B cell (primary cell): Measurements from ENCODE around the gene KDM6B.

Source experiments
- EZH2 ChIP-seq: IDR thresholded peaks from 2 replicates; pipeline ENCODE4 v1.6.1; 2012; ENCODE audit warnings: borderline replicate concordance, low read depth, mild to moderate bottlenecking, moderate library complexity, low read length; ENCODE audit not compliant: insufficient read depth, poor library complexity, severe bottlenecking
- TF ChIP-seq, protein P1 (sequence below): fragments of 200-600 bp; IDR thresholded peaks from one replicate; pipeline ENCODE4 v1.8.0; 2022; ENCODE audit warnings: antibody characterized with exemption, mild to moderate bottlenecking

DNA sequence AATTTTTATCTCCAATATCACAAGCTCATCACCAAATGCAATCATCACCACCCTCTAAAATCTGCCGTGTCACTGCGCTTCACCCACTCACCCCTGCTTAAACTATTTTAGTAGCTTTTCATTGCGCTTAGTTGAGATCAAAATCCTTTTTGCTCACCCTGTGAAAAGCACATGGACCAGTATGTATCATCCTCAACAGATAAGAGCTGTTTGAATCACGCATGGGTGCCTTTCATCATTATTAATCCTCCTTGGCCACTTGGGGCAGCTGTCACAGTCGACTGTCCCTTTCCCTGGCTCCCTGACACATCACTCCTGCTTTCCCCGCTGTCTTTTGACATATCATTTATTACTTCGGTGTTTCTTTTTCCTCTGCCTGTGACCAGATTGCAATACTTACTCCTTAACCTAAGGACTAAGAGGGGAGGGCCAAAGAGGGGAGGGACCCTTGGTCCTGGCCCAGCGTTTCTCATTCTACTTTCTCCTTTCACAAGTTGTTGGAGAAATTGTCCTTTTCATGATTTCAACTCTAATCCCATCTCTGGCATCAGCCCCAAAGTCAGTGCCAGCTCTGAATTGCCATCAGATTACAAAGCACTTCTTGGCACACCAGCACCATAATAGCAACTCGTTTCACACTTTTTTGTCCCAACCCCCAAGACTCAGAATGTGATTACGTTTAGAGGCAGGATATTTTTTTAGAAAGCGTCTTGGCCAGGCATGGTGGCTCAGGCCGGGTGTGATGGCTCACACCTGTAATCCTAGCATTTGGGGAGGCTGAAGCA, 8.6 kb upstream of the KDM6B start:
- TF ChIP-seq, protein P1, sequence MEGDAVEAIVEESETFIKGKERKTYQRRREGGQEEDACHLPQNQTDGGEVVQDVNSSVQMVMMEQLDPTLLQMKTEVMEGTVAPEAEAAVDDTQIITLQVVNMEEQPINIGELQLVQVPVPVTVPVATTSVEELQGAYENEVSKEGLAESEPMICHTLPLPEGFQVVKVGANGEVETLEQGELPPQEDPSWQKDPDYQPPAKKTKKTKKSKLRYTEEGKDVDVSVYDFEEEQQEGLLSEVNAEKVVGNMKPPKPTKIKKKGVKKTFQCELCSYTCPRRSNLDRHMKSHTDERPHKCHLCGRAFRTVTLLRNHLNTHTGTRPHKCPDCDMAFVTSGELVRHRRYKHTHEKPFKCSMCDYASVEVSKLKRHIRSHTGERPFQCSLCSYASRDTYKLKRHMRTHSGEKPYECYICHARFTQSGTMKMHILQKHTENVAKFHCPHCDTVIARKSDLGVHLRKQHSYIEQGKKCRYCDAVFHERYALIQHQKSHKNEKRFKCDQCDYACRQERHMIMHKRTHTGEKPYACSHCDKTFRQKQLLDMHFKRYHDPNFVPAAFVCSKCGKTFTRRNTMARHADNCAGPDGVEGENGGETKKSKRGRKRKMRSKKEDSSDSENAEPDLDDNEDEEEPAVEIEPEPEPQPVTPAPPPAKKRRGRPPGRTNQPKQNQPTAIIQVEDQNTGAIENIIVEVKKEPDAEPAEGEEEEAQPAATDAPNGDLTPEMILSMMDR: no peak
- TF ChIP-seq EZH2: no peak
